ENCODE results near the gene STOML1.

STOML1 gene

DNA sequence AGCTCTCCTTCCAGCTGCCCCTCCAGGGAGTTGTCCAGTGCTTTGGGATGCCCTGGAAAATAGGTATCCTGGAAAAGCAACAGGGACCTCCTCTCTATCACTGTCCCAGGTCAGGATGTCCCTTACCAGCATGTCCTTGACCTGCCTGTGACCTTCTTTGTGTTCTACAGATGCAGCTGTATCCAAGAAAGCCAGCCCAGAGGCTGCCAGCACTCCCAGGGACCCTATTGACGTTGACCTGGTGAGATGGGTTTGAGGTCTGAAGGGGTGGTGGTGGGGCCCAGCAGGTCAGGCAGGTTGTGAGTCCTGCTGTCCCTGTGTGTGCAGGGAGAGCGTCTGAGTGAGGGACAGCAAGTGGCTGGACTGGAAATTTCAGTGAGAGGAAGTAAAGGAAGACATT, 32.6 kb upstream of the STOML1 start:
- TF ChIP-seq, protein P1, sequence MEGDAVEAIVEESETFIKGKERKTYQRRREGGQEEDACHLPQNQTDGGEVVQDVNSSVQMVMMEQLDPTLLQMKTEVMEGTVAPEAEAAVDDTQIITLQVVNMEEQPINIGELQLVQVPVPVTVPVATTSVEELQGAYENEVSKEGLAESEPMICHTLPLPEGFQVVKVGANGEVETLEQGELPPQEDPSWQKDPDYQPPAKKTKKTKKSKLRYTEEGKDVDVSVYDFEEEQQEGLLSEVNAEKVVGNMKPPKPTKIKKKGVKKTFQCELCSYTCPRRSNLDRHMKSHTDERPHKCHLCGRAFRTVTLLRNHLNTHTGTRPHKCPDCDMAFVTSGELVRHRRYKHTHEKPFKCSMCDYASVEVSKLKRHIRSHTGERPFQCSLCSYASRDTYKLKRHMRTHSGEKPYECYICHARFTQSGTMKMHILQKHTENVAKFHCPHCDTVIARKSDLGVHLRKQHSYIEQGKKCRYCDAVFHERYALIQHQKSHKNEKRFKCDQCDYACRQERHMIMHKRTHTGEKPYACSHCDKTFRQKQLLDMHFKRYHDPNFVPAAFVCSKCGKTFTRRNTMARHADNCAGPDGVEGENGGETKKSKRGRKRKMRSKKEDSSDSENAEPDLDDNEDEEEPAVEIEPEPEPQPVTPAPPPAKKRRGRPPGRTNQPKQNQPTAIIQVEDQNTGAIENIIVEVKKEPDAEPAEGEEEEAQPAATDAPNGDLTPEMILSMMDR (IDR thresholded peaks at IDR 0.05; ENCODE audit: low read depth, low read length) = no peak
- TF ChIP-seq EZH2phosphoT487 (IDR thresholded peaks at IDR 0.05; ENCODE audit: low read depth) = no peak
- H3K27ac ChIP-seq (ENCODE audit: low read length) = no peak overlapping the region
- H3K27me3 ChIP-seq (ENCODE audit: low read depth, low read length) = no peaks in the 10 kb centered on the region
- no peak overlapping the region for H3K4me3 ChIP-seq (ENCODE audit: low read length)
- no peak overlapping the region for H3K4me2 ChIP-seq (ENCODE audit: low read length)
- H3K4me1 ChIP-seq (ENCODE audit: low read length) = no peaks in the 10 kb centered on the region
- no peak overlapping the region for H3K9ac ChIP-seq (ENCODE audit: low read length)
- peaks cover 36% of the 10 kb centered on the region for H3K79me2 ChIP-seq (ENCODE audit: low read length)
- H4K20me1 ChIP-seq (ENCODE audit: insufficient read depth, low read length) = peaks cover 33% of the 10 kb centered on the region
- H3K36me3 ChIP-seq (replicated peaks; ENCODE audit: low read depth, low read length) = peaks cover 45% of the 10 kb centered on the region
- no peak overlapping the region for H2AFZ ChIP-seq (ENCODE audit: low read depth, low read length)
- H3K9me3 ChIP-seq (ENCODE audit: insufficient read depth, low read length) = no peaks in the 10 kb centered on the region

DNA sequence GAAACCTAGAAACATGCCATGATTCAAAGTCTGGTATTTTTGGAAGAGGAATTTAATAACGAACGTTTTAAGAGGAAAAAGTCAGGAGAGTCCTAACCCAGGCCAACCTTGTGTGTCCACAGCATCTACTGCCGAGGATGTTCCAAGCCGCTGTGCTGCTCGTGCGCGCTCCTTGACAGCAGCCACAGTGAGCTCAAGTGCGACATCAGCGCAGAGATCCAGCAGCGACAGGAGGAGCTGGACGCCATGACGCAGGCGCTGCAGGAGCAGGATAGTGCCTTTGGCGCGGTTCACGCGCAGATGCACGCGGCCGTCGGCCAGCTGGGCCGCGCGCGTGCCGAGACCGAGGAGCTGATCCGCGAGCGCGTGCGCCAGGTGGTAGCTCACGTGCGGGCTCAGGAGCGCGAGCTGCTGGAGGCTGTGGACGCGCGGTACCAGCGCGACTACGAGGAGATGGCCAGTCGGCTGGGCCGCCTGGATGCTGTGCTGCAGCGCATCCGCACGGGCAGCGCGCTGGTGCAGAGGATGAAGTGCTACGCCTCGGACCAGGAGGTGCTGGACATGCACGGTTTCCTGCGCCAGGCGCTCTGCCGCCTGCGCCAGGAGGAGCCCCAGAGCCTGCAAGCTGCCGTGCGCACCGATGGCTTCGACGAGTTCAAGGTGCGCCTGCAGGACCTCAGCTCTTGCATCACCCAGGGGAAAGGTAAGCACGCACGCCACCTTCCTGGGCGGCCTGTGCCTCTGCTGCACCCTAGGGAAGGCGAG, 30.8 kb upstream of the STOML1 start:
- Histone ChIP-seq H2AFZ (ENCODE audit: low read depth, low read length) (no peak overlapping the region), H3K27ac (ENCODE audit: low read length) (no peak overlapping the region), H3K9me3 (ENCODE audit: insufficient read depth, low read length) (no peaks in the 10 kb centered on the region), H3K79me2 (ENCODE audit: low read length) (peaks cover 49% of the 10 kb centered on the region), H3K36me3 (replicated peaks; ENCODE audit: low read depth, low read length) (peaks cover 42% of the 10 kb centered on the region), H3K27me3 (ENCODE audit: low read depth, low read length) (no peaks in the 10 kb centered on the region), H3K4me2 (ENCODE audit: low read length) (no peak overlapping the region), H3K4me3 (ENCODE audit: low read length) (no peak overlapping the region), H4K20me1 (ENCODE audit: insufficient read depth, low read length) (peaks cover 42% of the 10 kb centered on the region), H3K4me1 (ENCODE audit: low read length) (no peaks in the 10 kb centered on the region), H3K9ac (ENCODE audit: low read length) (no peak overlapping the region)
- TF ChIP-seq, protein P1 (IDR thresholded peaks at IDR 0.05; ENCODE audit: low read depth, low read length) = no peak
- no peak for TF ChIP-seq EZH2phosphoT487 (IDR thresholded peaks at IDR 0.05; ENCODE audit: low read depth)

DNA sequence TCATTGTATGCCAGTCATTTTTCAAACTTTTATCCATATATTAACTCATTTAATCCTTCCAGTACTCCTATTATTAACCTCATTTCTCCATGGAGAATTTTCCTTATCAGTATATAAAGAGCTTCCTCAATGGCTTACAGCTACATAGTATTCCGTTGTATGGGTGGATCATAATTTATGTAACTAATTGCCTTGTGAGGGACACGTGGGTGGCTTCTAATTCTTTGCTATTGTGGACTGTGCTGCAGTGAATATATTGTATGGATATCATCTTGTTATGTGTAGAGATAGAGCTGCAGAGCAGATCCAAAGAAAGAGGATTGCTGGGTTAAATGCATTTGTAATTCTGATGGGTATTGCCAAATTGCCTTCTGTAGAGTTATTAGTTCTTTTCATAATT, 27.6 kb upstream of the STOML1 start:
- no peak overlapping the region for H3K4me2 ChIP-seq (ENCODE audit: low read length)
- no peak overlapping the region for H3K9ac ChIP-seq (ENCODE audit: low read length)
- H4K20me1 ChIP-seq (ENCODE audit: insufficient read depth, low read length) = peaks cover 61% of the 10 kb centered on the region
- no peak overlapping the region for H2AFZ ChIP-seq (ENCODE audit: low read depth, low read length)
- H3K27me3 ChIP-seq (ENCODE audit: low read depth, low read length) = no peaks in the 10 kb centered on the region
- no peaks in the 10 kb centered on the region for H3K9me3 ChIP-seq (ENCODE audit: insufficient read depth, low read length)
- H3K36me3 ChIP-seq (replicated peaks; ENCODE audit: low read depth, low read length) = peaks cover 52% of the 10 kb centered on the region
- H3K4me1 ChIP-seq (ENCODE audit: low read length) = no peaks in the 10 kb centered on the region
- H3K79me2 ChIP-seq (ENCODE audit: low read length) = peaks cover 71% of the 10 kb centered on the region
- no peak overlapping the region for H3K4me3 ChIP-seq (ENCODE audit: low read length)
- TF ChIP-seq, protein P1 (IDR thresholded peaks at IDR 0.05; ENCODE audit: low read depth, low read length) = no peak
- TF ChIP-seq EZH2phosphoT487 (IDR thresholded peaks at IDR 0.05; ENCODE audit: low read depth) = no peak
- H3K27ac ChIP-seq (ENCODE audit: low read length) = no peak overlapping the region

DNA sequence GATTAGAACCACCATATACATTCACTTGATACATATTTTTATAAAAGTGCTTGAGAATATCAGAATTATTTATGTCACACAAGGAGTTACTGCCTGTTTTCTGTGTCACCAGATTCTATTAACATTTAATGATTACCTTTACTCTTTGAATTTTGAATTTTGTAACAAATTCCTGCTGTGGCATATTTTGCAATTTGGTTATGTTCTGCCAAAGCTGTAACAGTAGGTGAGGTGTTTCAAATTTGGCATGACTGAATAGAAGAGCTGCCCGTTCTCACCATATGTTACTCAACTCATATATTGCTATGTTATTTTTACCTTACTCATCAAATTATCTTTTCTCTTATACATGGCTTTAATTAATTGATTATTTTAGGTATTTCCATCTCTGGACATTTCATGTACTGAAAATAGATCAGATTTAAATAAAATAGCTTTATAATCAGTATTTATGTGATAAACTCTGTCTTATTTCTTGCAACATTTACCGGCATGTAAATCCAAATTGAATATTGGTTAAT, 21.3 kb upstream of the STOML1 start:
- TF ChIP-seq, protein P1 (IDR thresholded peaks at IDR 0.05; ENCODE audit: low read depth, low read length) = no peak
- no peak for TF ChIP-seq EZH2phosphoT487 (IDR thresholded peaks at IDR 0.05; ENCODE audit: low read depth)
- H3K4me2 ChIP-seq (ENCODE audit: low read length) = no peak overlapping the region
- no peaks in the 10 kb centered on the region for H3K27me3 ChIP-seq (ENCODE audit: low read depth, low read length)
- no peak overlapping the region for H3K4me3 ChIP-seq (ENCODE audit: low read length)
- peaks cover 65% of the 10 kb centered on the region for H3K36me3 ChIP-seq (replicated peaks; ENCODE audit: low read depth, low read length)
- no peak overlapping the region for H3K9ac ChIP-seq (ENCODE audit: low read length)
- H2AFZ ChIP-seq (ENCODE audit: low read depth, low read length) = no peak overlapping the region
- peaks cover 64% of the 10 kb centered on the region for H4K20me1 ChIP-seq (ENCODE audit: insufficient read depth, low read length)
- H3K9me3 ChIP-seq (ENCODE audit: insufficient read depth, low read length) = no peaks in the 10 kb centered on the region
- H3K79me2 ChIP-seq (ENCODE audit: low read length) = peaks cover 87% of the 10 kb centered on the region
- H3K4me1 ChIP-seq (ENCODE audit: low read length) = no peaks in the 10 kb centered on the region
- H3K27ac ChIP-seq (ENCODE audit: low read length) = no peak overlapping the region

Measured in OCI-LY3 (cell line).